GM12891 (cell line): ENCODE measurements around the gene IL17RD.

Experiments
- POLR2A ChIP-seq: IDR thresholded peaks from 2 replicates; pipeline ENCODE4 v1.6.1; 2011; ENCODE audit warnings: low read depth, low read length, control low read depth
- POLR2AphosphoS5 ChIP-seq: IDR thresholded peaks from 2 replicates; pipeline ENCODE4 v1.6.1; 2011; ENCODE audit warnings: low read depth, low read length, control low read depth
- SPI1 ChIP-seq: IDR thresholded peaks from 2 replicates; pipeline ENCODE4 v1.6.1; 2011; ENCODE audit warnings: low read depth, low read length, control low read depth
- TAF1 ChIP-seq: IDR thresholded peaks from 2 replicates; pipeline ENCODE4 v1.6.1; 2011; ENCODE audit warnings: low read depth, low read length, control low read depth

DNA sequence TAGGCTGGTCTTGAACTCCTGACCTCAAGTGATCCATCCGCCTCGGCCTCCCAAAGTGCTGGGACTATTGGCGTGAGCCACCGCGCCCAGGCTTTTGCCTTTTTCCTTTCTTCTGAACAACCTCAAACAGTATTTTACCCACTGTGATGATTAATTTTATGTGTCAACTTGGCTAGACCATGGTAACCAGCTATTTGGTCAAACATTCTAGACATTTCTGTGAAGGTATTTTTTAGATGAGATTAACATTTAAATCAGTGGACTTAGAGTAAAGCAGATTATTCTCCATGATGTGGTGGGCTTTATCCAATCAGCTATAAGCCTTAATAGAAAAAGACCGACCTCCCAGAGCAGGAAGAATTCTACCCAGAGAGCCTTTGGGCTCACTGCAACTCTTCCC lies 98.7 kb downstream of the IL17RD start:
- TF ChIP-seq POLR2A (no peak), TAF1 (no peak), SPI1 (no peak), POLR2AphosphoS5 (no peak)
